GM18526 (cell line): ENCODE results near the gene FHOD3.

Experiments
- POLR2A ChIP-seq: IDR thresholded peaks from 3 replicates; pipeline ENCODE4 v1.6.1; 2011; ENCODE audit not compliant: insufficient read length; ENCODE audit errors: extremely low read depth

Gene FHOD3

DNA sequence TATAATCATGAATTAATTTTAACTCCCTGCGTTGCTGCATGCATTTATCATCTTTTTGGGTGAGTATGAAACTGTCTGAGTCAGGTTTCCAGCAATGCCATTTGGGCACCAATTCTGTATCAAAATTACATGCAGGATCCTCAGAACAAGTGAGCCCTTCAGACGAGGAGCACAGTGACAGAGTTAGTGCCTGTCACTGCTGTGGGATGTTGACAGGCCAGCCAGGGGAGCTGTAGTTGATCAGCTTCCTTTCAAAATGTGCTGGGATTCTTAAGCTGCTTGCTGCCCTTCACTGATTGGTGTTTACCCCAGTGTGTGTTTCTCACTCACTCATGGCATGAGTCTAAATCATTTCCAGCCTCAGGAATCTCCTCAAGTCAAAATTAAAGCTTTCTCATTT lies 422.1 kb downstream of the FHOD3 start:
- TF ChIP-seq POLR2A, result no peak

DNA sequence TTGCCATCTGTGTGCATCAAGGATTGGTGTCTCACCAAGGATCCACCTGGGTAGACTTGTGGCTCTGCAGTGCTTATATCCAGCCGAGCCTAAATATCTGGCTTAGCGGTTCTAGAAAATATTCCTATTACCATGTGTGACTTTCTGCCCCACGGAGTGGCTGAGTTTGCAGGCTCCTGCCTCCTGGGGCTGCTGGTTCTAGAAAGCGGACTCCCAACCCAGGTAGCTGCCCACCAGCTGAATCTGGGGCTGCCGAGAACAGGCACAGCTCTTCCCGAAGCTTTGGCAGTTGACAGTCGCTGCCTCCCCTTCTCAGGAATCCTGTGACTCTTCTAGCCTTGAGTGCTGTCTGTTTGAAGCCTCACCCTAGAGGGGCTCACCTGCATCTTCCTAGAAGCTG lies 426.7 kb downstream of the FHOD3 start:
- TF ChIP-seq POLR2A, result no peak

DNA sequence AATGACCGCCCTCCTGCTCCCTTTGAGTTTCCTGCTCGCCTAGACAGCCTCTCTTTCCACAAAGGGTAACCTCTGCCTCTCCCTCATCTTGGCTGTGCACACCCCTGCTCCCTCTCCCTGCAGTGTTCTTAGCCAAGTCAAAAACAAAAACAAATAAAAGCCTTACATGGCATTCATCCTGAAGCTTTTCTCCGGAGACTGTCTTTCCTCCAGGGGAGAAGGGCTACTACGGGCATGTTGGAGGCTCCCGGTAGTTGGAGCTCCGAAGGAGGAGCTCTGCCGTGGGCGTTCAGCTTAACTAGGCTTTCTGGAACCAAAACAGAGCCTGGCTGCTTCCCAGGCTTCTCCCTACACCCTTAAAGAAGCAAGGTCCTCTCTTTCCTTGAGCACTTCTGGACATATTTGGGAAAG lies 427.1 kb downstream of the FHOD3 start:
- TF ChIP-seq POLR2A, result no peak

DNA sequence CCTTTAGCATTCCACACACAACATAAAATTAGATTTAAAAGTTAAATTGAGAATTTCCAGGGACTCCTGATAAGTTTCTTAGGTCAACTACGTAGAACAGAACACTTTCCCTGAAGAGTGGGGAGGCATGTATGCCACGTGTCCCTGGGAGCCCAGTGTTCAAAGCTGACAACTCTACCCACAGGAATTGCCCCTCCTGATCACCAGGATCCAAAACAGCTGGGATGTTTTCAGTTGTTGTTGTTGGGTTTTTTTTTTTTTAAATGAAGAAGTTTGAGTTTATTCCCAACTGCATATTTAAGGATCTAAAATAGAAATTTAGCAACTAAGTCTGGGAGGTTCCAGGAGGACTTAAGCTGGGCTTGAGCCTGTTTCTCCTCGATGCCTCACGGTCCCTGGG lies 430.8 kb downstream of the FHOD3 start:
- TF ChIP-seq POLR2A, result no peak

DNA sequence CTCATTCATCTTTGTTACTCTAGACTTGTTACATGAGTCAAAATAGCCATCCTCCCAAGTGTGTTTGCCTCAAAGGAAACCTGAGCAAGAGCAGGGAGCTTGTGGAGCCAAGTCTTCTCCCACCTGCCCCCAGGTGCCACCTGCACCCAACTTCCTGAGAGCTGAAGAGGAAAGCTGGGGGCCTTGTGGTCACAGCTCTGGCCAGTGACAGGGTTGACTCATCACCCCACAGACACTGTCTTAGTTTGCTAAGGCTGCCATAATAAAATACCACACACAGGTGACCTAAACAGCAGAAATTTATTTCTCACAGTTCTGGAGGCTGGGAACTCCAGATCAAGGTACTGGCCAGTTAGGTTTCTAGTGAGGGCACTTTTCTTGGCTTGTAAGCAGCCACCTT lies 431.7 kb downstream of the FHOD3 start:
- no peak for TF ChIP-seq POLR2A

DNA sequence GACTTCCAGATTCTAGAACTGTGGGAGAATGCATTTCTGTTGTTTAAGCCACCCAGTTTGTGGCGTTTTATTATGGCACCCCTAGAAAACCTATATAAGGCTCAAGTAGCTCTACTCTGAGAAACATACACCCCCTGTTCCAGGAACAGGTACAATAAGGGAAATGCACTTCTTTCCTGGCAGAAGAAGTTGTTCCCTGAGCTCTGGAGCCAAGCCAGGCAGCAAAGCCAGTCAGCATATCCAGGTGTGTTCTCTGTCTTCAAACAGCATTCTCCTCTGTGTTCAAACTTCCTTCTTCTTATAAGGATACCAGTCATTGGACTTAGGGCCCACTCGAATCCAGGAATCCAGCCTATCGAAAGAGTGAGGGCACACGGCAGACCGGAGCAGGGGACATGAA lies 434.8 kb downstream of the FHOD3 start:
- no peak for TF ChIP-seq POLR2A

DNA sequence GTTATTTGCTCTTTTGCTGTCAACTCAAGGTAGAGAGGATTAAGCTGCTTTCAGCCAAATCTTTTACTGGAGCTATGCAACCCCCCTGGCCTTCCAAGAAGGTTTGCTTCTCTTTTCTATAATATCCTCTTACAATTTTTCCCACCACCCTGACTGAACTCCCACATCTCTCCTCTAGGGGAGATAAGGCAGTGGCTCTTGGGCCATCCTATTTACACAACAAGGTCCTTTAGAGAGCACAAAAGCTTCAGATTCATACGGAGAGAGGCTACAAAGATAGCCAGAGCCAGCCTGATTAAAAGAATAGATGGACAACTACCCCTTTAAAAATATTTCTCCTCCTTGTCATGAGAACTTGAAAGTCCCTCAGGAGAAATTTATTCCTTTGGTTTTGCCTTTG lies 435.6 kb downstream of the FHOD3 start:
- TF ChIP-seq POLR2A, result no peak

DNA sequence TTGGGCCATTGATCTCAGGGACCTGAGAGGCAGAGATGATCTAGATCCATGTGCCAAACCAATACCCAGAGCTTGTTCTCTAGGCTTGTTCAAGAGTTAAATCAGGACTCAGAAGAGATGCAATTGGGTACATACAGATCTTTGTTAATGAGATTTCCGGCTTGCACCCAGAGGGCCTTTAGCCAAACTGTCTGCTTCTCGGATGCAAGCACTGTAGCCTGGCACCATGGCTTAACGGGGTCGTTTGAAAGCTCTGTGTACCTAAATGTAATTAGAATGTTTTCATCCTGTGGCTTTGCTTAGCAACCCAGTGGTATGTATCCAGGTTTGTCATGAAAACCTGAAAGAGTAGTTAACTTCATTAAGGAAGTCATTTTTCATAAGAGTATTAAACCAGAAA lies 437.1 kb downstream of the FHOD3 start:
- TF ChIP-seq POLR2A, result no peak

DNA sequence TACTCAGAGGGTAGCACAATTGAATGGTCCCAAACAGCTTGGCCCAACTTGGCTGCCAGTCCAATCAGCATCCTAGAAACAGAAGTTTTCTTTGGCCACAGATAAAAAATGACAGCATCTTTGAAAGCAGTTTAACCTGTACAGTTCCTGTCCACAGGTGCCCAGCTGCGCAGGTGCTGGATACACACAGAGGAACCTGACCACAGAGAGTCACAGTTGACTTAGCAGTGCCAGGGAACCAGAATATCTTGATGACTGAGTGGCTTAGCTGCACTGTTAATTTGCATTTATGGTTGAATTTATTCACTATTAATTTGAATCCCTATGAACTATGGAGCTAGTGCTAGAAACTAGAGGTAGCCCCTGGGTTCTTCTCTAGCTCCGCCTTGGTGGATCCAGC lies 437.6 kb downstream of the FHOD3 start:
- no peak for TF ChIP-seq POLR2A

DNA sequence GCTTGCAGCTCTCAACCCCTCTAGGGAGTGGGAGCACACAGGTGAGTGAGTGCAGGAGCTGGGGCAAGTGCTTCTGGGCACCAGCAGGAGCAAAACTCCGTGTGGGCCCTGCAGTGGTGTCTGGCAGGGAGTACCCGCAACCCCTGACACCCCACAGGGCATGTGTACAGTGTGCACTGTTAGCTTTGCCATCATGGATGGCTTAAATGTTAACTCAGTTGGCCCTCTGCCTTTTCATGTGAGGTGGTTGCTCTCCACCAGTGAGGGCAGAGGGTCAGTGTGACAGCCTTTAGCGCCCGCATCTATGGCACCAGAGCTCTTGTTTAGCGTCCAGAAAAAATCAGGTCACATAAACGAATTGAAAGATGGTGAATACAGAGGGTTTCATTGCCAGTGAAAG lies 438.6 kb downstream of the FHOD3 start:
- no peak for TF ChIP-seq POLR2A

DNA sequence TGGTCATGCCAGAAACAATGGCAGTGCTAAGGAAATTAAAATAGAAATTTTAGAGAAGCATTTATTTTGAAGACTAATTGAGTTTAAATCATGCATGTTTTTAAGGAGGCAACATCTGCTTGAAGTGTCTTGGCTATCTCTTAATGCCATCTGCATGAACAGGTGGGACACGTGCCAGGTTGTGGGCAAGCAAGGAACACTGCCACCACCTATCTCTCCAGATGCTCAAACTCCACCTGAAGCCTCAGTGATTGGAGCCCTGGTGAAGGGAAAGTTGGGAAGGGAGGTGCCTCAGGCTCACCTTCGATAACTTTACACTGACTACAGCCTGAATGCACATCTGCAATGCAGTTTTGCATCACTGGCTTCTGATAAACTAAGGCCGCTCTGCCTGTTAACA lies 439.8 kb downstream of the FHOD3 start:
- no peak for TF ChIP-seq POLR2A

DNA sequence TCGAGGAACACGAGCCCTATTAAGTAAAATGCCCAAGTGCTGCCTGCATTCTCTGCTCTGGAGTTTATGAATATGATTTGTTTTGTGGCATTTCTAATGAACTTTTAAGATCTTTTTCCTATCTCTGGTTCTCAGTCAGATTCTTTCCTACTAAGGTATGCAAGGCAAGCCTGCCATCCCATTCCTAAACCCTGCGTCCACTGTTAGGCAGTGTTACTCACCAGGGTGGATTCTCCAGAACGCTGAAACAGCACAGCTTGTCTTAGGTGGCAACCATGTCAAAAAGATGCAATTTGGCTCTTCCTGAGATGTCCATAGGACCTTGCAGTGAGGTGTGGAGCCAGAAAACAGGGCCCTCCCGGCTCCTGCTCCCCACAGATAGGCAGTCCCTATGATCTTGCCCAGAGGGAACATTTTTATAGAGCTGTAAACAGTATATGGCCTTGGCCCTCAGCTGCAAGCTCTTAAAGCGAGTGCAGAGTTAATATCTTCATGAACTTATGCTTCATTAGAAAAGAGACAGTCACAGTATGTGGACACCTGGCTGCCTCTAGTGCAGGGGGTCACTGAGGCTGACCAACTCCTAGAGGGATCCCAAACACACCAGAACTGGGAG lies 446.9 kb downstream of the FHOD3 start:
- no peak for TF ChIP-seq POLR2A

DNA sequence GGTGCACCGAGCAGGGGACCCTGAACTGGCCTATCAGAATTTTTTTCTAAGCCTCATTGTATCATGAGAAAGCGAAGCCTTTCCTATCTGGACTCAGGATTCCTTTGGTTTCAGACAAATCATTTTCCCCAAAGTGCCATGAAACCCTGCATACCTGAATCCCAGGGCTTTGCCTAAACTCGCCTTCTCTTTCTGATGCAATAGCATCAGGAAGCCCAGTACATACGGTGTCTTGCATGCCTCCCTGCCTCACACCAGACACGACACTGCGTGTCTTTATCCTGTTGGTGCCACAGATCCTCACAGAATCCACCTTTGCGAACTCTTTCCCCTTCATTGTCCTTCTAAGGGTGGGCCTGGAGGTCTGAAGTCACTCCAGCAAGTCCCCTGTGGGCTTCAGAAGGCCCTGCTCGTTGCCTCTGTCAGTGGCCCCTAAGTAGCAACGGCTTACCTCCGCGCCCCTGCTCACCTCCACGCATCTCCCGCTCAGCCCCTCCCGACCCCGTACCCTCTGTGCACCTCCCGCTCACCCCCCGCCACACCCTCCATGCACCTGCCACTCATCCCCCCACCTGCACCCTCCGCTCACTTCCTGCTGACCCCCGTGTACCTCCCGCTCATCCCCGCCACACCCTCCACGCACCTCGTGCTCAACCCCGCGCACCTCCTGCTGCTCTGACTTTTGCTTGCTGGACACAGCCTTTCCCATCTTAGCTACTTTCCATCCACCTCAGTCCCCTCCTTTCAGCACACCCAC lies 447.9 kb downstream of the FHOD3 start:
- TF ChIP-seq POLR2A, result no peak

DNA sequence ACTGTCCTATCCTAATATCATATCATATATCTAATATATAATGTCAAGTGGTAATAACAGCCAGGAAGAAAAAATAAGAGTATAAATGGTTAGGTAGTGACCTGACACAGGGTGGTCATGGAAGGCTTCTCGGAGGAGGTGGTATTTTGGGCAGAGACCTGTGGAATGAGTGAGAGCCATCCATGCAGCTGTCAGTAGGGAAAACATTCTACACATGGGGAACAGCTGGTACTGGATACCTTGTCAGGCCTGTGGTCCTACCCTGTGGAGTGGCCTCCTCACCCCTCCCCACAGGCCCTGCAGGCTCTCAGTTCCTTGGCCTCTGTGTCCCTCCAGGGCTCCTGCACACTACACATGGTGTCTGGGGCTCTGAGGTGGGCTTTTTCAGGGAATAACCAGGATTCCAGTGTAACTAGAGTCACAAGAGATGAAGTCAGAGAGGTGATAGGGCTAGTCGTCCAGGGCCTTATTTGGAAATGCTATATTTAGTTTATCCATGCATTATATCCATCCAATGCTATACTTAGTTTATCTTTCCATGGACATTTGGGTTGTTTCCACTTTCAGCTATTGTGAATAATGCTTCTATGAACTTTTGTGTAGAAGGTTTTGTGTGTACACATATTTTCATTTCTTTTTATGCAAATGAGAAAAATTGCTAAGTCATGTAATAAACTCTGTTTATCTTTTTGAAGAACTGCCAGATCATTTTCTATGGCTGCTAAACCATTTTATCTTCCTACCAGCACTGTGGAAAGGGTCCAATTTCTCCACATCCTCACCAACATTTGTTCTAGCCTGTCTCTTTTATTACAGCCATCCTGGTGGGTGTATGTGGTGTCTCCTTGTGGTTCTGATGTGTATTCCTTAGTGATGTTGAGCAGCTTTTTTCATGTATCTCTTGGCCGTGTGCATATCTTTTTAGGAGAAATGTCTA lies 455.7 kb downstream of the FHOD3 start:
- no peak for TF ChIP-seq POLR2A

DNA sequence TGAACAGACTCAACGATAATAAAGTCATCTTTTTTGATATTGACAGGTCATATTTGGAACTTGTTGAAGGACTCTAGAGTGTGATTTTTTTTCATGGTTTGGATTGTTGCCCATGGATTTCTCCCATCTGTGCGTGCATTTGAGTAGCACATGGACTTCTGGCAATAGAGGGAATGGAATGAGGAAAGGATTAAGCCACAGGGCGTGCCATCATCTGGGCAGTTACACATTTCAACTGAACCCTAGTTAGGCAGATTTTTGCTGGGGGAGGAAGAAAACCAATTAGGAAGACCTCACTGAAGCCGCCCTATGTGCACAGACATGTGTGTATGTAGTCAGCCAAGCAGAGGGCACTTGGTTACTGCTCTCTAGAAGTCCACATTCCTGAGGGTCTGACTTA lies 458.7 kb downstream of the FHOD3 start:
- TF ChIP-seq POLR2A, result no peak

DNA sequence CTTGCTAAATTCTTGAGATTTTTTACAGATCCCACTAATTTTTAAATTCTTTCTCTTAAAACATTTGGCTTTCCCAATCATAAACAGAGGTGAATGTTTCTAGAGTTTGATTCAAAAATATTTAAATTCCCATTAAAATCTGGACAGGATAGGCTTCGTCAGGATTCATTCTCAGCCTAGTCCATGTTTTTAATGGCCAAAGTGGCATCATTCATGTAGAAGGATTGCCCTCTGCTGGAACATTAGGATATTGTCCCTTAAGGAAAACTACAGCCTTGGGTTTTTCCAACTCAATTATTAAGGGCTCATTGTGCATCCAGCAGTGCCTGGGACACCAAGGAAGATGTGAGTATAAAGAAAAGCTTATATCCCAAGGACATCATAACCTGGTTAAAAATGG lies 459.6 kb downstream of the FHOD3 start:
- no peak for TF ChIP-seq POLR2A
